ENCODE measurements around the gene DPPA4. TPM values are rescaled to one million over a fixed set of nuclear protein-coding genes. Genes with fewer than 3 reads are reported as not detected.
"Not testable (repeated sequence)": the region's sequence is repeated elsewhere in the genome, so short reads cannot be mapped to it uniquely, and the experiment has no call there.

Gene DPPA4
- total RNA-seq, 1 donor from 2014 or later: 86.2 TPM

- Mint-ChIP-seq H3K27me3 (ENCODE audit: low read depth) (no peaks in the 10 kb centered on the region), H3K27ac (no peak overlapping the region), H3K9me3 (peaks cover 4% of the 10 kb centered on the region), H3K4me1 (no peaks in the 10 kb centered on the region), H3K36me3 (no peaks in the 10 kb centered on the region), H3K4me3 (no peak overlapping the region)
- no peak for DNase-seq (ENCODE audit: low spot score in 2 of 2, unreplicated experiment in 2 of 2)
- TF ChIP-seq CTCF (IDR thresholded peaks at IDR 0.05; ENCODE audit: unreplicated experiment): no peak
Observed at GRCh38 chr3:109362823-109363222, 25.5 kb upstream of the DPPA4 start.

- not testable (repeated sequence) for H3K36me3 Mint-ChIP-seq; H3K27ac Mint-ChIP-seq; DNase-seq (ENCODE audit: low spot score in 2 of 2, unreplicated experiment in 2 of 2); H3K4me1 Mint-ChIP-seq; H3K9me3 Mint-ChIP-seq; H3K27me3 Mint-ChIP-seq (ENCODE audit: low read depth); H3K4me3 Mint-ChIP-seq
Observed at GRCh38 chr3:109358809-109359208, 21.5 kb upstream of the DPPA4 start.

GRCh38 chr3:109356442-109357155 is 19.3 kb upstream of the DPPA4 start:
- H3K36me3 Mint-ChIP-seq: no peaks in the 10 kb centered on the region
- no peak for TF ChIP-seq CTCF (IDR thresholded peaks at IDR 0.05; ENCODE audit: unreplicated experiment)
- peaks cover 14% of the 10 kb centered on the region for H3K4me1 Mint-ChIP-seq
- no peak for DNase-seq (ENCODE audit: low spot score in 2 of 2, unreplicated experiment in 2 of 2)
- H3K27me3 Mint-ChIP-seq (ENCODE audit: low read depth): peaks cover 2% of the 10 kb centered on the region
- H3K27ac Mint-ChIP-seq: no peak overlapping the region
- H3K4me3 Mint-ChIP-seq: no peak overlapping the region
- H3K9me3 Mint-ChIP-seq: peaks cover 4% of the 10 kb centered on the region

GRCh38 chr3:109355625-109356441 is 18.5 kb upstream of the DPPA4 start:
- Mint-ChIP-seq H3K27ac (no peak overlapping the region), H3K4me3 (peak overlapping the region; percentile 66), H3K27me3 (ENCODE audit: low read depth) (peaks cover 2% of the 10 kb centered on the region), H3K9me3 (peaks cover under 1% of the 10 kb centered on the region), H3K36me3 (no peaks in the 10 kb centered on the region), H3K4me1 (peaks cover 14% of the 10 kb centered on the region)
- TF ChIP-seq CTCF (IDR thresholded peaks at IDR 0.05; ENCODE audit: unreplicated experiment): no peak
- no peak for DNase-seq (ENCODE audit: low spot score in 2 of 2, unreplicated experiment in 2 of 2)

GRCh38 chr3:109353057-109353456 is 15.7 kb upstream of the DPPA4 start:
- no peaks in the 10 kb centered on the region for H3K9me3 Mint-ChIP-seq
- no peak overlapping the region for H3K4me3 Mint-ChIP-seq
- no peak overlapping the region for H3K27ac Mint-ChIP-seq
- no peak for DNase-seq (ENCODE audit: low spot score in 2 of 2, unreplicated experiment in 2 of 2)
- no peaks in the 10 kb centered on the region for H3K36me3 Mint-ChIP-seq
- peaks cover 2% of the 10 kb centered on the region for H3K27me3 Mint-ChIP-seq (ENCODE audit: low read depth)
- TF ChIP-seq CTCF (IDR thresholded peaks at IDR 0.05; ENCODE audit: unreplicated experiment): no peak
- peaks cover 14% of the 10 kb centered on the region for H3K4me1 Mint-ChIP-seq

GRCh38 chr3:109351231-109351630 is 13.9 kb upstream of the DPPA4 start:
- peaks cover 16% of the 10 kb centered on the region for H3K4me1 Mint-ChIP-seq
- no peak overlapping the region for H3K27ac Mint-ChIP-seq
- H3K4me3 Mint-ChIP-seq: no peak overlapping the region
- no peak for DNase-seq (ENCODE audit: low spot score in 2 of 2, unreplicated experiment in 2 of 2)
- TF ChIP-seq CTCF (IDR thresholded peaks at IDR 0.05; ENCODE audit: unreplicated experiment): no peak
- H3K27me3 Mint-ChIP-seq (ENCODE audit: low read depth): no peaks in the 10 kb centered on the region
- H3K36me3 Mint-ChIP-seq: no peaks in the 10 kb centered on the region
- no peaks in the 10 kb centered on the region for H3K9me3 Mint-ChIP-seq

Measured in mesothelial cell of epicardium (in vitro differentiated cells).